Neuronal stem cell (in vitro differentiated cells): ENCODE results near the gene CAMKK2.

Experiments
- DNase-seq: peaks from one replicate; pipeline ENCODE4 v3.0.0-alpha.2; 2013; ENCODE audit warnings: low spot score
- H2AFZ ChIP-seq: one replicate; pipeline ENCODE4 v1.6.1; 2013; ENCODE audit warnings: mild to moderate bottlenecking, low read length, inconsistent platforms
- H2AK5ac ChIP-seq: 2 replicates; pipeline ENCODE4 v1.6.1; 2013; ENCODE audit warnings: low read depth, mild to moderate bottlenecking, inconsistent platforms, low read length, moderate library complexity, mixed read lengths
- H2BK120ac ChIP-seq: 2 replicates; pipeline ENCODE4 v1.6.1; 2013; ENCODE audit warnings: low read depth, mild to moderate bottlenecking, inconsistent platforms, low read length, moderate library complexity, mixed read lengths
- H2BK12ac ChIP-seq: one replicate; pipeline ENCODE4 v1.6.1; 2013; ENCODE audit warnings: low read length, inconsistent platforms
- H2BK15ac ChIP-seq: 2 replicates; pipeline ENCODE4 v1.6.1; 2013; ENCODE audit warnings: mild to moderate bottlenecking, low read length, inconsistent platforms, mixed read lengths
- H2BK5ac ChIP-seq: one replicate; pipeline ENCODE4 v1.6.1; 2013; ENCODE audit warnings: inconsistent platforms, mild to moderate bottlenecking, low read length, moderate library complexity
- H3K14ac ChIP-seq: one replicate; pipeline ENCODE4 v1.6.1; 2013; ENCODE audit warnings: low read length, inconsistent platforms
- H3K18ac ChIP-seq: 2 replicates; pipeline ENCODE4 v1.6.1; 2013; ENCODE audit warnings: low read length, inconsistent platforms
- H3K23ac ChIP-seq: 2 replicates; pipeline ENCODE4 v1.6.1; 2013; ENCODE audit warnings: low read depth, mild to moderate bottlenecking, mixed read lengths, low read length, inconsistent platforms; ENCODE audit not compliant: poor library complexity
- H3K27ac ChIP-seq: replicated peaks from 3 replicates; pipeline ENCODE4 v1.5.1; 2013; ENCODE audit warnings: low read length, inconsistent platforms
- H3K27me3 ChIP-seq, 3 experiments: 2 replicates each; pipeline ENCODE4 v1.6.1; 2013; ENCODE audit warnings: low read length in 3 of 3, mild to moderate bottlenecking in 2 of 3, inconsistent platforms in 1 of 3, low read depth in 1 of 3, mixed read lengths in 1 of 3, moderate library complexity in 1 of 3; ENCODE audit not compliant: control insufficient read depth in 3 of 3, insufficient read depth in 3 of 3
- H3K36me3 ChIP-seq, 2 donors: replicated peaks in 1 of 2; 2 replicates each; pipeline ENCODE4 v1.6.1; 2013; ENCODE audit warnings: low read length in 2 of 2; ENCODE audit not compliant: control insufficient read depth in 2 of 2, insufficient read depth in 2 of 2
- H3K4ac ChIP-seq: 2 replicates; pipeline ENCODE4 v1.6.1; 2013; ENCODE audit warnings: inconsistent platforms, mild to moderate bottlenecking, low read length, moderate library complexity
- H3K4me1 ChIP-seq, 2 donors: 1 replicate in 1 of 2; 2 replicates in 1 of 2; pipeline ENCODE4 v1.6.1; 2013; ENCODE audit warnings: low read length in 2 of 2, low read depth in 1 of 2; ENCODE audit not compliant: control insufficient read depth in 2 of 2, insufficient read depth in 1 of 2
- H3K4me2 ChIP-seq: one replicate; pipeline ENCODE4 v1.6.1; 2013; ENCODE audit warnings: mild to moderate bottlenecking, low read length, inconsistent platforms; ENCODE audit not compliant: insufficient read depth, poor library complexity, severe bottlenecking
- H3K4me3 ChIP-seq, 2 donors: 2 replicates each; pipeline ENCODE4 v1.5.1; 2013; ENCODE audit warnings: low read length in 2 of 2, mild to moderate bottlenecking in 2 of 2, inconsistent platforms in 1 of 2, moderate library complexity in 1 of 2
- H3K79me1 ChIP-seq: one replicate; pipeline ENCODE4 v1.6.1; 2013; ENCODE audit warnings: low read depth, mild to moderate bottlenecking, inconsistent platforms, low read length, moderate library complexity
- H3K9ac ChIP-seq: one replicate; pipeline ENCODE4 v1.6.1; 2013; ENCODE audit warnings: mild to moderate bottlenecking, low read depth, low read length, inconsistent platforms; ENCODE audit not compliant: poor library complexity
- H3K9me3 ChIP-seq, 2 donors: replicated peaks in 1 of 2; 2 replicates each; pipeline versions ENCODE3 to v1.6.1; 2013; ENCODE audit warnings: low read length in 2 of 2, mild to moderate bottlenecking in 2 of 2, inconsistent platforms in 1 of 2, low read depth in 1 of 2, mixed read lengths in 1 of 2, moderate library complexity in 1 of 2; ENCODE audit not compliant: control insufficient read depth in 2 of 2, insufficient read depth in 1 of 2
- H4K8ac ChIP-seq: one replicate; pipeline ENCODE4 v1.6.1; 2013; ENCODE audit warnings: low read depth, mild to moderate bottlenecking, inconsistent platforms, low read length, moderate library complexity
- H4K91ac ChIP-seq: one replicate; pipeline ENCODE4 v1.6.1; 2013; ENCODE audit warnings: low read length, low read depth, mild to moderate bottlenecking, inconsistent platforms; ENCODE audit not compliant: poor library complexity
- WGBS, 2 donors: extraction: QIAGEN DNeasy Blood & Tissue Kit; methylation state at CpG; one replicate each; pipeline ENCODE4 v1.1.7; 2013; ENCODE audit warnings: missing lambda C conversion rate in 2 of 2, mixed read lengths in 1 of 2; ENCODE audit not compliant: insufficient read length in 2 of 2, insufficient replicate concordance in 1 of 2; ENCODE audit errors: extremely low coverage in 2 of 2; 5-methylcytosine and 5-hydroxymethylcytosine counted together

The CAMKK2 gene

DNA sequence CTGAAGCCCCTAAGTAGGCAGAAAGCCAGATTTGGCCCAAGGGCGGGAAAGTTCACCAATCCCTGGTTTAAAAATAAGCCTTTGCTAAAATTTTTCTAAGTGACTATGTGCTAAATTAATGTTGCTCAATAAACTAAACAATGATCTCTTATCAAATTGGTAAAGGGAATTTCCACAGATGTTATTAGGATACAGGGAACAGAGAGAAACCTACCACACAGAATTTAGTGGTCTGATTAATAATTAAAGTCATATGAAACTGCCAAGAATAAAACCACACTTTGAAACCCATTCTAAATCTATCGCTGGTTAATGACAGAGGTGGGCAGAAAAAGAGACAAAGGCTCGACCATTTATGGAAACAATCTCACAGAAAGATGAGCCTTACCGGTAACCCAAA lies 33.7 kb upstream of the CAMKK2 start:
- Histone ChIP-seq H4K8ac (no peak overlapping the region), H3K14ac (no peak overlapping the region), H3K4me1 (no peaks in the 10 kb centered on the region), H3K27me3 (peaks cover 0 to 2% (median 0%) of the 10 kb centered on the region in 3 experiments), H3K4me2 (no peak overlapping the region), H2AK5ac (no peak overlapping the region), H2BK12ac (no peak overlapping the region), H2AFZ (no peak overlapping the region), H2BK15ac (no peak overlapping the region), H3K79me1 (no peaks in the 10 kb centered on the region), H3K27ac (no peak overlapping the region), H3K4ac (no peak overlapping the region), H4K91ac (no peak overlapping the region), H2BK120ac (no peak overlapping the region), H3K9ac (no peak overlapping the region), H2BK5ac (no peak overlapping the region), H3K18ac (no peak overlapping the region), H3K4me3 (no peak overlapping the region), H3K36me3 (peaks cover 40 to 93% of the 10 kb centered on the region in 2 donors), H3K23ac (no peak overlapping the region), H3K9me3 (no peaks in the 10 kb centered on the region)
- DNase-seq, result no peak
- no CpG with 5 or more reads among the region's 4 CpGs for WGBS, 2 donors

DNA sequence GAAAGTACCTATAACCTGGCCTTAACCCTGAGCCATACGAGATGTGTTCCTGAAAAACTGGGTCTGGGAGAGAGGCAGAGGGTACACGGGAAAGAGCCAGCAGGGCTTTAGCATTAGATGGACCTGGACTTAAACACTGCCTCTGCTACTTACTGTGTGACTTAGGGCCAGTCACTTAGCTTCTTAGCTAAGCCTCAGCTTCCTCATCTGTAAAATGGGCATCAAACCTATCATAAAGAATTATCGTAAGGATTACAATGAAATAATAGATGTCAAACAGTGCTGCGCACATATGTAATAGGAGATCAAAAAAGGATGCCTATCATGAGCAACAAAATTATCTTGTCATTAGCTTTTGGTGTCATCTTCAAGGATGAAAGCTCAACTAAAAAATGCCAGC lies 32.1 kb upstream of the CAMKK2 start:
- no CpG with 5 or more reads among the region's 4 CpGs for WGBS, 2 donors
- Histone ChIP-seq H3K4me1 (no peaks in the 10 kb centered on the region), H3K9ac (peak overlapping the region; percentile 18), H2BK120ac (no peak overlapping the region), H3K14ac (no peak overlapping the region), H3K4me3 (no peak overlapping the region), H3K27me3 (peaks cover 0 to 2% (median 0%) of the 10 kb centered on the region in 3 experiments), H4K91ac (no peak overlapping the region), H2AK5ac (no peak overlapping the region), H3K4ac (no peak overlapping the region), H2BK5ac (no peak overlapping the region), H3K4me2 (no peak overlapping the region), H3K36me3 (peaks cover 35 to 97% of the 10 kb centered on the region in 2 donors), H3K18ac (no peak overlapping the region), H2BK15ac (no peak overlapping the region), H3K27ac (no peak overlapping the region), H3K9me3 (no peaks in the 10 kb centered on the region), H2BK12ac (no peak overlapping the region), H3K79me1 (no peaks in the 10 kb centered on the region), H2AFZ (no peak overlapping the region), H4K8ac (no peak overlapping the region), H3K23ac (no peak overlapping the region)
- no peak for DNase-seq

DNA sequence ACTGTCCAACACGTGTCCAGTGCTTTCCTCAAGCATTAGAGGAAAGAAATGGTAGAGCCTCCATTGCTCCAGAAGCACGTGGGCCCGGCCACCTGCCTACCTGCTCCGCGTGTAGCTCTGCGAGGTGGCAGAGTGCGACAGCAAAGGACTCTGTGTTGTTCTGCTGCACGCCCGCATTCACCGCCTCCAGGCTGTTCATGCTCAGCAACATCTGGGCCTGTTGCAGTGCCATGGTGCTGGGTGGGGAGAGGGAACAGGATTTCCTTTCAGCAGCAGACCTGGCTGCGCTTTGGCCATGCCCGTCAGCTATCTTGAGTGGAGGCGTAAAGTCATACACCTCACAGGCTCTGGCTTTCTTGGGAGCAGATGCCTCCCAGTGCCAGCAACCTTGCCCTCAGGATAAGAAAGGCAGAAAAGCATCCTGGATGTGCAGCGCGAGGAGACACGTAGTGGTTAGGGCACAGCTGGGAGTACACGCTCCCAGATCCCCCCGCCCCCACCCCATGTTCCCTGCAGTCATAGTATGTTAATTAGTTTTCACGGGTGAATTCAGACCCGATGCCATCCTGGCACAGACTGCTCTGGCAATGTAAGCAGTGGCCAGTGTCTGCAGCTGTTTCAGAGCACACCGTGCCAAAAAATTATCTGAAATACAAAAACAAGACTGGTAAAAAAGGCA lies 30.6 kb upstream of the CAMKK2 start:
- no CpG with 5 or more reads among the region's 21 CpGs for WGBS, 2 donors
- DNase-seq, result no peak
- peaks cover 0 to 2% (median 0%) of the 10 kb centered on the region in 3 experiments for H3K27me3 ChIP-seq

GRCh38 chr12:121325922-121326396 lies 29.4 kb upstream of the CAMKK2 start:
- no peak overlapping the region for H3K18ac ChIP-seq
- H3K23ac ChIP-seq, result no peak overlapping the region
- H2BK120ac ChIP-seq, result no peak overlapping the region
- H3K79me1 ChIP-seq, result no peaks in the 10 kb centered on the region
- no peak overlapping the region for H2AK5ac ChIP-seq
- no peak overlapping the region for H4K8ac ChIP-seq
- no peak overlapping the region for H3K27ac ChIP-seq
- H3K9ac ChIP-seq, result no peak overlapping the region
- no CpG with 5 or more reads among the region's 5 CpGs for WGBS, 2 donors
- no peak overlapping the region for H3K14ac ChIP-seq
- H2BK12ac ChIP-seq, result no peak overlapping the region
- no peak overlapping the region for H3K4me2 ChIP-seq
- no peaks in the 10 kb centered on the region for H3K9me3 ChIP-seq
- H4K91ac ChIP-seq, result no peak overlapping the region
- H2AFZ ChIP-seq, result no peak overlapping the region
- H3K4me1 ChIP-seq, result no peaks in the 10 kb centered on the region
- DNase-seq, result no peak
- H2BK15ac ChIP-seq, result no peak overlapping the region
- peaks cover 0 to 2% (median 0%) of the 10 kb centered on the region in 3 experiments for H3K27me3 ChIP-seq
- no peak overlapping the region for H2BK5ac ChIP-seq
- H3K4me3 ChIP-seq, result no peak overlapping the region
- H3K4ac ChIP-seq, result no peak overlapping the region
- H3K36me3 ChIP-seq, result peaks cover 28 to 90% of the 10 kb centered on the region in 2 donors

More for the DNA sequence above, 30.6 kb upstream of the CAMKK2 start:
- Histone ChIP-seq H2BK12ac (no peak overlapping the region), H2AFZ (no peak overlapping the region), H2BK5ac (no peak overlapping the region), H3K9me3 (no peaks in the 10 kb centered on the region), H3K18ac (no peak overlapping the region), H3K79me1 (no peaks in the 10 kb centered on the region), H3K4me2 (no peak overlapping the region), H2BK120ac (no peak overlapping the region), H3K23ac (no peak overlapping the region), H4K8ac (no peak overlapping the region), H3K9ac (no peak overlapping the region), H3K14ac (no peak overlapping the region), H4K91ac (no peak overlapping the region), H3K4ac (peak overlapping the region; percentile 30), H3K27ac (no peak overlapping the region), H3K4me3 (no peak overlapping the region), H3K4me1 (no peaks in the 10 kb centered on the region), H2BK15ac (no peak overlapping the region), H3K36me3 (peaks cover 32 to 96% of the 10 kb centered on the region in 2 donors), H2AK5ac (no peak overlapping the region)
